G401 (cell line): ENCODE results near the gene CD1B. TPM values are rescaled to one million over a fixed set of nuclear protein-coding genes. Genes with fewer than 3 reads are reported as not detected.

Experiments
- total RNA-seq: library from RNA; depleted of rRNA; stranded (reverse); fragments of >200 nt; shearing (Covaris generic); gene quantifications from 2 replicates; pipeline ENCODE4 v1.2.3, GENCODE V29; 2014; rRNA removed

The CD1B gene
- total RNA-seq, 1 experiment from 2014 or later: not detected

Other genes starting within 250 kb of the CD1B start
- gene CD1D, start 150.6 kb downstream of the CD1B start, total RNA-seq: not detected in 2 replicates
- gene CD1A, start 77.1 kb downstream of the CD1B start, total RNA-seq: not detected in 2 replicates
- gene CD1C, start 41.6 kb downstream of the CD1B start, total RNA-seq: not detected in 2 replicates
- not detected in 2 replicates for gene CD1E, start 22.4 kb upstream of the CD1B start, total RNA-seq
- not detected in 2 replicates for gene OR10T2, start 67.9 kb upstream of the CD1B start, total RNA-seq
- gene OR10K2, start 94.7 kb upstream of the CD1B start, total RNA-seq: not detected in 2 replicates
- gene OR10K1, start 130.3 kb upstream of the CD1B start, total RNA-seq: not detected in 2 replicates
- not detected in 2 replicates for gene OR10R2, start 140.7 kb upstream of the CD1B start, total RNA-seq
- not detected in 2 replicates for gene OR6Y1, start 222.9 kb upstream of the CD1B start, total RNA-seq
- not detected in 2 replicates for gene OR6P1, start 239.0 kb upstream of the CD1B start, total RNA-seq
- not detected in 2 replicates for gene OR10X1, start 248.4 kb upstream of the CD1B start, total RNA-seq